Smooth muscle cell (in vitro differentiated cells): Measurements from ENCODE around the gene OBP2A. TPM values are rescaled to one million over a fixed set of nuclear protein-coding genes. Genes with fewer than 3 reads are reported as not detected.

Experiments
- polyA plus RNA-seq: library from polyadenylated mRNA; unstranded; fragments of >200 nt; fragmentation: Nextera tagmentation; extraction: Ambion mirVana; gene quantifications from 2 replicates; pipeline ENCODE4 v1.2.1, GENCODE V29; 2016
- total RNA-seq: library from RNA; depleted of rRNA; stranded (reverse); fragments of >200 nt; gene quantifications from 2 replicates; pipeline ENCODE4 v1.2.3, GENCODE V29; 2014

Gene OBP2A
- total and polyA plus RNA-seq, 2 experiments from 2014 or later, result 0.61 TPM; not detected in 1

Other genes starting within 250 kb of the OBP2A start
- 7.3 and 8.1 TPM in 2 replicates for gene PPP1R26, start 66.3 kb upstream of the OBP2A start, total RNA-seq
- 6.2 and 7.7 TPM in 2 replicates for gene PPP1R26, start 66.3 kb upstream of the OBP2A start, polyA plus RNA-seq
- gene MRPS2, start 45.4 kb upstream of the OBP2A start, total RNA-seq, result 30.7 and 34.2 TPM in 2 replicates
- 49.0 and 52.6 TPM in 2 replicates for gene MRPS2, start 45.4 kb upstream of the OBP2A start, polyA plus RNA-seq
- gene LCN1, start 24.7 kb upstream of the OBP2A start, total RNA-seq, result 0.85 and 0.99 TPM in 2 replicates
- gene LCN1, start 24.7 kb upstream of the OBP2A start, polyA plus RNA-seq, result 3.5 and 5.6 TPM in 2 replicates
- gene PAEP, start 15.6 kb downstream of the OBP2A start, total RNA-seq, result 1.4 and 6.3 TPM in 2 replicates
- gene PAEP, start 15.6 kb downstream of the OBP2A start, polyA plus RNA-seq, result 5.3 TPM in 1 of 2 replicates, not detected in the other
- not detected in 2 replicates for gene GLT6D1, start 93.4 kb downstream of the OBP2A start, total RNA-seq
- not detected in 2 replicates for gene GLT6D1, start 93.4 kb downstream of the OBP2A start, polyA plus RNA-seq
- 15.6 and 22.0 TPM in 2 replicates for gene LCN9, start 117.2 kb downstream of the OBP2A start, total RNA-seq
- 20.8 and 45.2 TPM in 2 replicates for gene LCN9, start 117.2 kb downstream of the OBP2A start, polyA plus RNA-seq
- not detected in 2 replicates for gene SOHLH1, start 153.4 kb downstream of the OBP2A start, total RNA-seq
- not detected in 2 replicates for gene SOHLH1, start 153.4 kb downstream of the OBP2A start, polyA plus RNA-seq
- gene KCNT1, start 156.1 kb downstream of the OBP2A start, total RNA-seq, result not detected in 2 replicates
- 0.30 TPM in 1 of 2 replicates, not detected in the other for gene KCNT1, start 156.1 kb downstream of the OBP2A start, polyA plus RNA-seq